A673 (cell line): ENCODE results near the gene PPP1R13B. TPM values are rescaled to one million over a fixed set of nuclear protein-coding genes. Genes with fewer than 3 reads are reported as not detected.

Experiments used
- BruUV-seq: library from RNA; stranded (reverse); fragments of 400-500 nt; replicated peaks from 2 replicates; lab custom pipeline; 2021; lab: Mats Ljungman, UMichigan
- CTCF ChIA-PET: fragments of 300-600 bp; sonication (Branson Sonifier 250); formaldehyde crosslinking; loops from one replicate; lab custom pipeline; 2022; ENCODE audit warnings: antibody characterized with exemption; lab: Charles Lee
- POLR2A ChIA-PET: fragments of 300-600 bp; sonication (Branson Sonifier 250); formaldehyde crosslinking; loops from one replicate; lab custom pipeline; 2022; ENCODE audit warnings: antibody characterized with exemption; ENCODE audit not compliant: low non-redundant PET; lab: Charles Lee
- DNase-seq: peaks from one replicate; pipeline ENCODE4 v3.0.0-alpha.2; 2015; ENCODE audit warnings: low spot score
- H3K27ac ChIP-seq: fragments of 200-600 bp; sonication (generic); 2 replicates; pipeline ENCODE4 v1.5.1; 2016; ENCODE audit warnings: mixed run types, low read depth, mild to moderate bottlenecking, mixed read lengths, antibody characterized with exemption, low read length; ENCODE audit not compliant: poor library complexity, severe bottlenecking
- H3K27me3 ChIP-seq: fragments of 200-600 bp; sonication (generic); replicated peaks from 2 replicates; pipeline ENCODE4 v1.6.1; 2017; ENCODE audit warnings: mixed run types, low read depth, mild to moderate bottlenecking, mixed read lengths, antibody characterized with exemption, low read length; ENCODE audit not compliant: insufficient read depth, poor library complexity
- H3K36me3 ChIP-seq: fragments of 200-600 bp; sonication (generic); 2 replicates; pipeline ENCODE4 v1.6.1; 2016; ENCODE audit warnings: mixed run types, mild to moderate bottlenecking, mixed read lengths, antibody characterized with exemption, low read length; ENCODE audit not compliant: insufficient read depth, poor library complexity, severe bottlenecking
- H3K4me1 ChIP-seq: fragments of 200-600 bp; sonication (generic); 2 replicates; pipeline ENCODE4 v1.6.1; 2017; ENCODE audit warnings: mixed run types, mild to moderate bottlenecking, mixed read lengths, antibody characterized with exemption, low read length; ENCODE audit not compliant: insufficient read depth, poor library complexity, severe bottlenecking
- H3K4me3 ChIP-seq: fragments of 200-600 bp; sonication (generic); 2 replicates; pipeline ENCODE4 v1.5.1; 2016; ENCODE audit warnings: low read depth, mixed run types, mild to moderate bottlenecking, mixed read lengths, low read length; ENCODE audit not compliant: poor library complexity, severe bottlenecking
- H3K9me3 ChIP-seq: fragments of 200-600 bp; sonication (generic); 2 replicates; pipeline ENCODE4 v1.6.1; 2016; ENCODE audit warnings: mixed run types, low read depth, mild to moderate bottlenecking, mixed read lengths, antibody characterized with exemption, low read length; ENCODE audit not compliant: poor library complexity, severe bottlenecking
- CTCF ChIP-seq: fragments of 300-800, 200-600 bp; sonication (generic); conservative IDR thresholded peaks from 2 replicates; pipeline ENCODE4 v1.5.1; 2017; ENCODE audit warnings: low read depth, mild to moderate bottlenecking, antibody characterized with exemption, low read length, moderate library complexity, mixed read lengths
- EZH2 ChIP-seq: fragments of 200-600 bp; sonication (generic); IDR thresholded peaks from 2 replicates; pipeline ENCODE4 v1.6.1; 2017; ENCODE audit warnings: borderline replicate concordance, low read depth, mild to moderate bottlenecking, mixed read lengths, antibody characterized with exemption, low read length; ENCODE audit not compliant: poor library complexity, severe bottlenecking
- intact Hi-C: fragments of 100-400 bp; cut with micrococcal nuclease; formaldehyde crosslinking; loops from one replicate; pipeline ENCODE4 v1.10.0; 2022; ENCODE audit not compliant: unreplicated experiment
- total RNA-seq: library from RNA; stranded (reverse); gene quantifications from 2 replicates; pipeline ENCODE4 v1.2.3, GENCODE V29; 2021

Gene PPP1R13B
- total RNA-seq, 1 experiment from 2014 or later: 4.8 TPM

DNA sequence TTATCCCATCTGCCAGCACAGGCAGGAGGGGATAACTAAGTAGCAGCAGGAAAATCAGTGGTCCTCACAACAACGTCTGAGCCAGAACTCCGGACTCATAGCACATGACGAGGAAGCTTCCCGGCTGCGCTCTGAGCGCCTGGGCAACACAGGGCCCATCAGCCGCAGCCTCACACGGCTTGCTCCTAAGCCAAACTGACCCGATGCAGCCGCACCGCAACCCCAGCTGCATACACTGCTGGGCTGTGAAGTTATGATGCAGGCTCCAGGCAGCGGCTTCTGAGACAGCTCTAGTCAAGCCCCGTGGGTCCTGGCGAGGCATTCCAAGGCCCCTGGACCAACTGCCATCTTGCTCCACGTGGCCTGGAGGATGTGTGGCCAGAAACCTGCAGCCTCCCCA lies 103.7 kb downstream of the PPP1R13B start:
- BruUV-seq: no TSS peak
- intact Hi-C loops: no loop called here

DNA sequence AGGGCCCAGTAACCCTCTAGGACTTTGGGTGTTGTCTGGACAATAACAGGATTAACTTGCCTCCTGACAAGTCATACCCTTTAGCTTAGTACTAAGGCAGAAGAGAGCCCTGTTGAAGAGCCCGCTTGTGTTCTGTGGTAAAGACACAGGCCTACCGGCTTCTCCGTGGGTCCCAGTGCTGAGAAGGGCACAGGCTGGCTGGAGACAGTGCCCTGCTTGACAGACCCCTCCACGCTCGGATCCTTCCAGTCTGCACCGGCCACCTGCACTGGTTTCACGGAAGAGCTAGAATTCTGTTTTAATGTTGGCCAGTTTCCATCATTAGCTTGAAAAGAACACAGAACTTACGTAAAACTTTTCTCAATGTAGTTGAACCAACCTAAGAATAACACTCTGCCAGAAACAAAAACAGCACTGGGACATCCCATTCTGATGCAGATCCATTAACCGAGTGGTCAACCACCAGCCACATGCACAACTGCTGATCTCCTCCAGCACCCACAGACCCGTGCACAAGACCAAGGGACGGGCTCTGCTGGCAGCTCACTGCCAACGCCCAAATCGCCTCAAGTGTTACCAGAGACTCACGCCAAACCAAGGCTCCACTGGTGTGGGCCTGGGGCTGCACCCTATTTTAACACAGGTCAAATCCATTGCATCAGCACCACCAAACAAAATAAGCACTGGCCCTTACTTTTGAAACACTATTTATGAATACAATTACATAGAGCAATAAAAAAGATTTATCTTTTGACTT lies 104.7 kb downstream of the PPP1R13B start:
- Histone ChIP-seq H3K36me3 (no peaks in the 10 kb centered on the region), H3K4me3 (no peak overlapping the region), H3K27me3 (no peaks in the 10 kb centered on the region), H3K27ac (no peak overlapping the region), H3K9me3 (no peaks in the 10 kb centered on the region), H3K4me1 (no peaks in the 10 kb centered on the region)
- CTCF ChIA-PET: no interaction called here
- TF ChIP-seq EZH2 (no peak), CTCF (no peak)
- no TSS peak for BruUV-seq
- POLR2A ChIA-PET: no interaction called here
- DNase-seq: no peak
- intact Hi-C loops: no loop called here

More for the DNA sequence above, 103.7 kb downstream of the PPP1R13B start:
- TF ChIP-seq EZH2 (no peak), CTCF (no peak)
- DNase-seq: no peak
- Histone ChIP-seq H3K4me3 (no peak overlapping the region), H3K9me3 (no peaks in the 10 kb centered on the region), H3K36me3 (no peaks in the 10 kb centered on the region), H3K27me3 (no peaks in the 10 kb centered on the region), H3K27ac (no peak overlapping the region), H3K4me1 (no peaks in the 10 kb centered on the region)
- ChIA-PET CTCF (no interaction called here), POLR2A (no interaction called here)

GRCh38 chr14:103741876-103742275 lies 105.5 kb downstream of the PPP1R13B start:
- DNase-seq: no peak
- ChIA-PET CTCF (no interaction called here), POLR2A (no interaction called here)
- H3K27me3 ChIP-seq: no peaks in the 10 kb centered on the region
- no peak overlapping the region for H3K4me3 ChIP-seq
- intact Hi-C loops: no loop called here
- no peaks in the 10 kb centered on the region for H3K9me3 ChIP-seq
- no peaks in the 10 kb centered on the region for H3K4me1 ChIP-seq
- peak overlapping the region; percentile 10 for H3K27ac ChIP-seq
- TF ChIP-seq EZH2: no peak
- BruUV-seq: no TSS peak
- H3K36me3 ChIP-seq: no peaks in the 10 kb centered on the region
